ENCODE results near the gene OR6K6.

Gene OR6K6

DNA sequence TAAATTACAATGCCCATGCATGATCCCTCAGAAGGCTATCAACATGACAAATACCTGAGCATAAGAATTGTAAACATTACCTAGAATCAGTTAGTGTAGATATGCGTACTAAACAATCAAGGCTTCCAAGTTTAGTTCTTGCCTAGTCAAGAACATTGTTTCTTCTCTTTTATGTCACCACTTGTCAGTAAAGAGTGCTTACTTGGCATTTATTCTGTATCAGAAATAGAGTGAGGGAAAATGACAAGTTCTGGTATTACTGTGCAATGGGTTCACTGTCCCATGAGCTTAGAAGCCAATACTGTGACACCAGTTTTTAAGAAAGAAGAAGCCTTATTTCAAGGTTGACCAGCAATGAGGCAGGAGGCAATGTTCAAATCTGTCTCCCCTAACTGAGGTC, 49.2 kb downstream of the OR6K6 start:
- DNase-seq = no peak

All from NCI-H2081 treated with DMSO at 0.1 percent for 48 hours (cell line).